IPS-18c (cell line): ENCODE measurements around the gene TEKT1.
"Not testable (repeated sequence)": the region's sequence is repeated elsewhere in the genome, so short reads cannot be mapped to it uniquely, and the experiment has no call there.

Experiments used
- H3K4me3 ChIP-seq: 2 replicates; pipeline ENCODE4 v1.7.0; 2013; ENCODE audit warnings: low read depth, mild to moderate bottlenecking, low read length, moderate library complexity; ENCODE audit not compliant: insufficient read depth
- H3K9me3 ChIP-seq: one replicate; pipeline ENCODE4 v1.6.1; 2013; ENCODE audit warnings: mild to moderate bottlenecking, low read length, moderate library complexity; ENCODE audit not compliant: control insufficient read depth, insufficient read depth

TEKT1 gene

DNA sequence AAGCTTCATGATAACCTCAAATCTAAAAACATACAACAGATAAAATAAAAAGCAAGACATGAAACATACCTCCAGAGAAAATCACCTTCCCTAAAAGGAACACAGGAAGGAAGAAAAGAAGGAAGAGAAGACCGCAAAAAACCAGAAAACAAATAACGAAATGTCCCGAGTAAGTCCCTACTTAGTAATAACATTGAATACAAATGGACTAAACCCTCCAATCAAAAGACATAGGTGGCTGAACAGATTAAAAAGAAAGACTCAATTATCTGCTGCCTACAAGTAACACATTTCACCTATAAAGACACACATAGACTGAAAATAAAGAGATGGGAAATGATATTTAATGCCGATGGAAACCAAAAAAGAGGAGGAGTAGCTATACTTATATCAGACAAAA, 49.3 kb downstream of the TEKT1 start:
- no peak overlapping the region for H3K4me3 ChIP-seq
- no peaks in the 10 kb centered on the region for H3K9me3 ChIP-seq

DNA sequence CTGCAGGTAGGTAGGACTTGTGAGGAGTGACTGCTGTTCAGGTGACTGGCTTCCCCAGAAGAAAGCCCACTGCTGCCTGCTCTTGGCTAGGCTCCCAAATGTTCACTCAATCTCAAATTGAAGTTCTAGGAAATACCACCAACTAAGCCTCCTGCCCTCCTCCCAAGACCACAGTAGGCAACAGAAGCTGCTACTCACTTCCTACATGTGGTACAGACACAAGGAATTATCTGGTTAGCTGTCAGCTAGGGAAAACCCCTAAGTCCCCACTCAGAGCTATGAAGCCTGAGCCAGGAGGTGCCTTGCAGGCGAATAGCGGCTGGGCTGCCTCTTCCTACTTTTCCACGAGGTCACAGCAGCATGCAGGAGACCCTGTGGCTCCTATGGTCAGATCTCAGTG, 50.6 kb downstream of the TEKT1 start:
- peaks cover 2% of the 10 kb centered on the region for H3K9me3 ChIP-seq

DNA sequence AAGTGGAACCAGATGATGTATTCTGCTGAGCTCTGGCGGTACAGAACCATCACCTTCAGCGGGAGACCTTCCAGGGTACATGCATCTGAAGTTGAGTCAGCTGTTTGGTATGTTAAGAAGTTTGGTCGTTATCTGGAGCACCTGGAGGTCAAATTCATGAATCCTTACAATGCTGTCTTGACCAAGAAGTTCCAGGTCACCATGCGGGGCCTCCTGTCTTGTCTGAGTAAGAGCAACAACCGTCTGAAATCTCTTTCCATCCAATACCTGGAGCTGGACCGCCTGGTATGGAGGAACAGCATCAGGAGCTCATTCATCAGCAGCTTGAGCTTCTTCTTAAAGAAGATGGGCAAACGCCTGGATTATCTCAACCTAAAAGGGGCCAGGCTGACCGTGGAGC, 51.5 kb downstream of the TEKT1 start:
- no peak overlapping the region for H3K4me3 ChIP-seq
- H3K9me3 ChIP-seq, result peaks cover 2% of the 10 kb centered on the region

More for the DNA sequence above, 50.6 kb downstream of the TEKT1 start:
- H3K4me3 ChIP-seq, result no peak overlapping the region

DNA sequence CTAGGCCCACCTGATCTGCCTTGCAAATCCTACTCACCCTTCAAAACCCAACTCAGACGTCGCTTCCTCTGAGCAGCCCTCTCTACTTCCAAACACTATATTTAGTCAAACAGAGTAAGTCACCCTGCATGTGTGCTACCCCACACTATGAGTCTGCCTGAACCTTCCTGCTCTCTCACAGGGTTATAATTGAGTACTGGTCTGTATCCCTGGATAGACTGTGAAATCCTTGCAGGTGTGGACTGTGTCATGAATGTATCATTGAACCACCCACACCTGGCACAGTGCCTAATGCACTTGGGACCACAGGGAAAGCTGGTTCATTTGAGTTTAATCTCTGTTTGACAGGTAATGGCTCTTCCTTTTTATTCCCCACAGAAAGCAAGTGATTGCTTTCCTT, 52.1 kb downstream of the TEKT1 start:
- H3K4me3 ChIP-seq, result no peak overlapping the region

DNA sequence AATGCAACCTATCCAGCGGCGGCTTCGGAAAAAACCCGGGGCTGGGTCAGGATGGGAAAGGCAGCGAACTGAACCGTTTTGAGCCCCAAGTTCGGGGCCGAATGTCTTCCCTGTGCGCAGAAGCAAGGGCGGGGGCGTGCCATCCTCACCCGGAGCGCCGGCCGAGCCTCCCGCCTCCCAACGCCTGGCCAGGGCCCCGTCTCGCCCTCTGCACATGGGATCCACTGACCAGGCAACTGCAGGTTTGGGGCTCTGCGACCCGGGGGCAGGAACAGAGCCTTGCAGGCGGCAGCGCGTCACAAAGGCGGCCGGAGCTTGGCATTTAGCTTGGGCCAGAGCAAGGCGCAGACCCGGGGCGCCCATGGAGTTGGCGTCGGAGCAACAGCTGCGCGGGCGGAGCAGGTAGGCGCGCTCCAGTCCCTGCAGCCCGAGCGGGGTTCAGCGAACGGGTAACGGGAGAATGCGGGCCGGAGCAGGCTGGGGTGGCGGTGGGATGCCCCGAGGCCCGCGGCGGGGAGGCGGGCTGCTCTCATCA, 55.6 kb downstream of the TEKT1 start, which contains the start of gene FBXO39:
TSS of gene FBXO39 (plus strand) at position 345 of the 535 bp plus-strand sequence. CDS start 3,654 bp downstream, outside the sequence.
- peak within 1 kb of the TSS; percentile 59 for H3K4me3 ChIP-seq

More for the DNA sequence above, 52.1 kb downstream of the TEKT1 start:
- H3K9me3 ChIP-seq, result peaks cover 2% of the 10 kb centered on the region

DNA sequence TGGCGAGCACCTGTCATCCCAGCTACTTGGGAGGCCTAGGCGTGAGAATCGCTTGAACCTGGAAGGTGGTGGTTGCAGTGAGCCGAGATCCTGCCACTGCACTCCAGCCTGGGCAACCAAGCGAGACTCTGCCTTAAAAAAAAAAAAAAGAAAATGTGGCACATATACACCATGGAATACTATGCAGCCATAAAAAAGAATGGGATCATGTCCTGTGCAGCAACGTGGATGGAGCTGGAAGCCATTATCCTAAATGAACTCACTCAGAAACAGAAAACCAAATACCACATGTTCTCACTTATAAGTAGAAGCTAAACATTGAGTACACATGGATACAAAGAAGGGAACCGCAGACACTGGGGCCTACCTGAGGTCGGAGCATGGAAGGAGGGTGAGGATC, 56.6 kb downstream of the TEKT1 start:
- not testable (repeated sequence) for H3K4me3 ChIP-seq

More for the DNA sequence above, 55.6 kb downstream of the TEKT1 start, which contains the start of gene FBXO39:
- peaks cover 2% of the 10 kb centered on the region for H3K9me3 ChIP-seq

DNA sequence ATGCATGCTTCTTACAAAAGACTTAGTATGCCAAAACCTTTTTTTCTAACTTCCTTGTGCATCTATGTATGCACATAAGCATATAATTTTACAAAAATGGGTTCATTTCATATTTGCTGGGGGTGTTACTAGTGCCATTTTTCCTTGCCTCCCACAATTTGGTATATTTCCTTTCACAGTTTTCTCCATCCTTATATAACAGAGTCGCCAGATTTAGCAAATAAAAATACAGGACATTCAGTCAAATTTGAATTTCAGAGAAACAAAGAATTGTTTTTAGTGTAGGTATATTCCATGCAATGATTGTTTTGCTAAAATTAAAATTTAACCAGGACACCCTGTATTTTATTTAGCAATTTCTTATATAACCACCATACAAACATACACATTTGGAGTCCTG, 59.5 kb downstream of the TEKT1 start:
- no peak overlapping the region for H3K4me3 ChIP-seq
- peaks cover 2% of the 10 kb centered on the region for H3K9me3 ChIP-seq

More for the DNA sequence above, 56.6 kb downstream of the TEKT1 start:
- H3K9me3 ChIP-seq, result not testable (repeated sequence)

DNA sequence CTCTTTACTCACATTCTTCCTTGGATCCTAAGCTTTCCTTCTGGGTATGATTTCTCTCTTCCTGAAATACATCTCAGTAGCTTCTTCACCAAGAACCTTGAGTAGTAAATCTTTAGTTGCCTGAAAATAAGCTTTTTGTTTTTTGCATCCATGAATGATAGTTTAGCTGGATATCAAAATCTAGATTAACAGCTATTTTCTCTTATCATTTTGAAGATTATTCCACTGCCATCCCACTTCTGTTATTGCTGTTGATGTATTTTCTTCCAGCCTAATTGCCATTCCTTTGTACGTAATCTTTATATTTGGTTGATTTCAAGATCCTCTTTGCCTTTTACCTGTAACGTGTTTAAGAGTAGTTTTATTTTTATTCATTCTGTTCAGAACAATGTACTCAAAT, 63.1 kb downstream of the TEKT1 start:
- H3K4me3 ChIP-seq, result no peak overlapping the region
- no peaks in the 10 kb centered on the region for H3K9me3 ChIP-seq

DNA sequence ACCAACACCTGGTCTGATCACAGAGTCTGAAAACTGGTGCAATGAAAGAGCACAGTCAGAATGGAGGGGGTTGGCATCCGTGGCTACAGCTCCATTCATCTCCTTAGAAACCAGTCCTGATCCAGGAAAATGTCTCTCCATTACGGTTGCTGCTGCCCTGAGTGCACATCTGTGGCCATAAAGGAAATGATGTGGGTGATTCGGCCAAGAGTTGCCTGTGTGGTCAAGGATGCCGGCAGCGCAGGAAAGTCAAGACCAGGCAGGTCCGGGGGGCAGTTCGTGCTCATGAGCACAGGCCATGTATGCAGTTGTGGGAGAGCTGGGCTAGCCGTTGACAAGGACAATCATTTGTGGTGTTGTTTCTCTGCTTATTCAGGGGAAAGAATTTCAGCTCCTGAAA, 69.8 kb downstream of the TEKT1 start:
- no peaks in the 10 kb centered on the region for H3K9me3 ChIP-seq
- H3K4me3 ChIP-seq, result no peak overlapping the region

DNA sequence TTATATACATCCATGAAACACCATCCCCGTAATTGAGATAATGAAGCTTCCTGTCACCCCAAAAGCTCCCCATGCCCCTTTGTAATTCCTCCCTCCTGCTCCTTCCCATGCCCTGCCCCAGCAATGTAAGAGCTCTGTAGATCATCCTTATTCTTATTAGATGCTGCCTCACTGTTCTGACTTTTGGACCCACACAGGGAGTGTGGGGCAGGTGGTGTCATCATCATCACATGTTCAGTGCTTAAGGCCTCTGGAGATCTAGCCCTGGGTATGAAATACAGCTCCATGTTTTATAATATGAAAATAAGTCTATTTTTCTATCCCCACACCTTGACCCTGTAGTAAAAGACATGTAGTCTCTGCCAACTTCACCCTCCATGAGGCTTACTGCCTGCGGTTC, 73.8 kb downstream of the TEKT1 start:
- H3K4me3 ChIP-seq, result no peak overlapping the region

DNA sequence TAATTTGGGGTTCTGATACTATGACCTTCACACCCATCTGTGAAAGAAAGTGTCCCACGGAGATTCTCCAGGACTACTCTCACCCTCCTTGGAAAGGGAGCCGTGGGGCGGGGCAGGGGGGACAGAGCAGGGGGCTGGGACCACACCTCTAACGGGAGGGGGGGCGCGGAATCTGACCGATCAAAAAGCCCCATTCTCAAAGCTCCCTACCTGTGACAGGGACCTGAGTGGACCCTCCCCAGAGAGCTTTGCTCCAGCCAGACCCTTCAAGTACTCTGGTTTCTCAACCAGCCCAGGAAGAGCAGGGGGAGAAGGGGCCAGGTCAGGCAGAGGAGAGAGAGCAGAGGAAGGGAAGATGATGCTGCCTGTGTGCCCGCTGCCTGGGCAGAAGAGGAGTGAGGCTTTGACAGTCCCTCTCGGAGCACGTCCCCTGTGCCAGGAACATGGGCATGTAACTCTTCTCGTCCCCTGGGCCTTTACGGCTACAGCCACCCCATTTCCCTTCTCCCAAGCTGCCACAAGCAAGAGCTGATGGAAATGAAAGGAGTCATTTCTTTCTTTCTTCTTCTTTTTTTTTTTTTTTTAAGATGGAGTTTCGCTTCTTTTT, 75.0 kb downstream of the TEKT1 start:
- no peak overlapping the region for H3K4me3 ChIP-seq

More for the DNA sequence above, 73.8 kb downstream of the TEKT1 start:
- H3K9me3 ChIP-seq, result no peaks in the 10 kb centered on the region

DNA sequence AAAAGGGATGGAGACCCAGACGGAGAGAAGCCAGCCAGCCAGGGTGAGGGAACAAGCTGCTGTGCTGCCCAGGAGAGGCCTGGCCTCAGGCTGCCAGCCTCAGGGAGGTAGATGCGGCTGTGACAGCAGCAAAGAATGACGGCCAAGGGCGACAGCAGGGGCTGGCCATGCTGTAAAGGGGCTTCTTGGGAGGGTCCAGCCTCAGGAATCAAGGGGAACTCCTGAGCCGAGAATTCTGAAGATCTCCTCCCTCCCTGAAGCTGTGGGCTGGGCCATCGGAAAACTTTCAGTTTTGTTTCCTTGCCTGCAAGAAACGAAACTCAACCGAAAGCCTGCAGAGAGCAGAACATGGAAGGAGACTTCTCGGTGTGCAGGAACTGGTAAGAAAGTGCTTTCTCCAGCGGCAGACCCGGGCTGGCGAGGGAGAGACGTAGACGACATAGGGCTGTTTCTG, 75.8 kb downstream of the TEKT1 start, which contains the start of gene XAF1:
TSS of gene XAF1 (plus strand) at position 316 of the 454 bp plus-strand sequence. CDS start at position 349, 33 bp downstream.
- no peak within 1 kb of the TSS for H3K4me3 ChIP-seq
- no peaks in the 10 kb centered on the region for H3K9me3 ChIP-seq

More for the DNA sequence above, 75.0 kb downstream of the TEKT1 start:
- H3K9me3 ChIP-seq, result no peaks in the 10 kb centered on the region

DNA sequence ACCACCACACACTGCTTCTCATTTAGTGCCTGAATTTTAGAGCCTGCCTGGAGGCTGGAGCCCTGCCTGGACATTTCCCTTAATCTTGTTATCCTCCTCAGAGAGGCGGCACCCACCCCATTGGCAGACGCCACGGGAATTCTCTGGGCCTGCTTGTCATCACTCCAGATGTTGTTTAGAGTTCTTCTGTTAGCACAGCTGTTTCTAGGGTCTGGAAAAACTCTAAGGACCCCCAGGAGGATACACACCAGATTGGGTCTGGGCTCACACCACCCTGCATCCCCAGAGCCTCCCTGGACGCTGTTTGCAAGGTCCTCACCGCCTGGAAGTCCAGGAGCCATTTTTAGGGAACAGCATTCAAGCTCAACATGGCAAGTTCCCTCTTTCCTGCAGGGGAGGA, 76.2 kb downstream of the TEKT1 start:
- Histone ChIP-seq H3K4me3 (no peak overlapping the region), H3K9me3 (no peaks in the 10 kb centered on the region)

DNA sequence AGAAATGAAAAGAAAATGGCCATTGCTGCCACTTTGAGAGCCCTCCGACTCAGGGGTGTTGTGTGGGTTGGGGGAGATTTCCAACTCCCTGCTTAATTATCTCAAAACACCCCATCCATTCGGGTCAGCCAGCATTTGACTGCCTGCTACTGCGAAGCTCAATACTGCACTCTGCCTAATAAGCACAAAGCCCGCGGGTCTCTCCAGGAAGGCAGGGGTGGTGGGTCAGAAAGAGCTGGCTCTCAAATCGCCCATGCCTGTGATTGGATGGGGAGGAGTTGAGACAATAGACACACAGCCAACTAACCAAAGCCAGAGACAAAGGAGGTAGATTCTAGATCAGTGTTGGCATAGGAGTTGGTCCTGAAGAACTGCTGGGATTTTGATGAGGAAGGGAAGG, 78.0 kb downstream of the TEKT1 start:
- no peak overlapping the region for H3K4me3 ChIP-seq
- no peaks in the 10 kb centered on the region for H3K9me3 ChIP-seq

DNA sequence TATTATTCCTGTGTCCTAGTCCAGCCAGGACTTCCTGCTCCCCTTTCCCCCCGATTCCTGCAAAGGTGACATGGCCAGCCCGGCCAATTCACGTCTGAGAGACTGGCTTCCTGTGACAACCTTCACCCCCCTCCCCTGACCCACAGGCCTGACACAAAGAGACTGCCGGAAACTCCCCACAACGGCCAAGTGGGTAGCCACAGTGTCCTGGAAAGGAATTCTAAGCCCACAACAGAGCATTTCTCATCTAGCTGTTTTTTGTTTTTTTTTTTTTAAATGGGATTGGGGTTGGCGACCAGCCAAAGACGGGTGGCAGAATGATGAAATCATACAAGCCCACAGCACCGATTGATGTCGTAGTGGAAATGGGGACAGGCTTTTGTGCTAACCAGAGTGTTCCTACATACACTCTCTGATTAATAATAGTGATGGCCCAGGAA, 78.5 kb downstream of the TEKT1 start:
- Histone ChIP-seq H3K4me3 (no peak overlapping the region), H3K9me3 (no peaks in the 10 kb centered on the region)

DNA sequence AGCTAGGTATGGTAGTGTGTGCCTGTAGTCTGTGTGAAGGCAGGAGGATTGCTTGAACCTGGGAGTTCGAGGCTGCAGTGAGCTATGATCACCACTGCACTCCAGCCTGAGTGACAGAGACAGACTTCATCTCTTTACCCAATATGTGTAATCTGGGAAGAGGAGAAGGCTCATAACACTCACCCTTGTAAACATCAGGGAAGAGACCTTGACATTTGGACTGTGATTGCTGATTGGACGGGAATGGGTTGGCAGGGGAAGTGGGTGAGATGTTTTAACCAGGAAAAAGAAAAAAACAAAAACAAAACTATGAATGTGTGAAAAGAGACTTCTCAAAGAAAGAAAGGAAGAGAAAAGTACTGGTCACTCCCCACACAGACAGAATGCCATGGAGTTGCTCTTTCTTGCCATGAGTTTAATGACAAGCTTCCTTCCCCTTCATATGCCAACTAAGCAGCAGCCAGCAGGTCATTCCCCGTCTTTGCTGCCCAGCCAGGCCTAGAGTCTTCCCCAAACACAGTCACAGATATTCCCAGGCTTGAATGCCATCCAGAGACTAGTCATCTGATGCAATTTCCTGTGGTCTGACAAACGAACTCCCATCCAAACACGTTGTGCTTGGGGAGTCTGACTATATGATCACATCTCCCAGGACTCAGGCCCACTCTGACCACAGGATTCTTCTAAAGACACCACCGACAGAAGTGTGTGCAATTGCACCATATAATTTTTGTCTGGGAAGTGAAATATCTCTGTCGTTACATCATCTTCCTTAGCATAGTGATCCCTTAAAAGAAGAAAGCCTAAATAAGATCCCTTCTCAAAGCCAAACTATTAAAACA, 79.2 kb downstream of the TEKT1 start:
- Histone ChIP-seq H3K9me3 (no peaks in the 10 kb centered on the region), H3K4me3 (no peak overlapping the region)

DNA sequence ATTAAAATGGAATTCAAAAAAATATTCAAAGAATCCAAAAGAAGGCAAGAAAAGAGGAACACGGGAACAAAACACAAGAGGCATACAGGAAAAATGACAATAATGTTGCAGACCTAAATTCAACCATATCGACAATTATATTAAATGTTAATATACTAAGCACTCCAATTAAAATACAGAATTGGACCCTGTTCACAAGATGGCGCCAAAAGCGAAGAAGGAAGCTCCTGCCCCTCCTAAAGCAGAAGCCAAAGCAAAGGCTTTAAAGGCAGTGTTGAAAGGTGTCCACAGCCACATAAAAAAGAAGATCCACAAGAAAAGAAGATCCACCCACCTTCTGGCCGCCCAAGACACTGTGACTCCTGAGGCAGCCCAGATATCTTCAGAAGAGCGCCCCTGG, 82.0 kb downstream of the TEKT1 start:
- Histone ChIP-seq H3K9me3 (no peaks in the 10 kb centered on the region), H3K4me3 (no peak overlapping the region)

DNA sequence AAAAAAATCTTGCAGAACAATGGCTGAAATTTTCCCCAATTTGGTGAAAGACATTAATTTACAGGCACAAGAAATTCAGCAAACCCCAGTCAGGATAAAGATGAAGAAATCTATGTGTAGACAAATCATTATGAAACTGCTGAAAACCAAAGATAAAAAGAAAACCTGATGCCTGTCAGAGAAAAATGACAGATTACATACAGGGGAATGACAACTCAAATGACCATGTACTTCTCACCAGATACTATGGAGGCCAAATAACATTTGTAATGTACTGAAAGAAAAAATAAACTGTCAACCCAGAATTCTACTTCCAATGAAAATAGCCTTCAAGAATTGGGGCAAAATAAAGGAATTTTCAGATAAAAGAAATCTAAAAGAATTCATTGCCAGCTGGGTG, 82.9 kb downstream of the TEKT1 start:
- Histone ChIP-seq H3K4me3 (no peak overlapping the region), H3K9me3 (peaks cover 2% of the 10 kb centered on the region)
